ENCODE results near the gene KLRC4. TPM values are rescaled to one million over a fixed set of nuclear protein-coding genes. Genes with fewer than 3 reads are reported as not detected.
A peak's percentile ranks its signal among the peaks of the same experiment; 100 is the strongest.

Gene KLRC4, protein sequence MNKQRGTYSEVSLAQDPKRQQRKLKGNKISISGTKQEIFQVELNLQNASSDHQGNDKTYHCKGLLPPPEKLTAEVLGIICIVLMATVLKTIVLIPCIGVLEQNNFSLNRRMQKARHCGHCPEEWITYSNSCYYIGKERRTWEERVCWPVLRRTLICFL
- total RNA-seq (10 to 100 TPM in 3 of 5 donors, 1 to 10 TPM in 2; 7.1 to 27.1 (median 17.3) TPM), total RNA-seq (0.04 to 4.9 (median 1.3) reads per million in 29 experiments)
- total RNA-seq (2013): 22.1 TPM

GRCh38 chr12:10409392-10409791 lies at the start of gene KLRC4:
TSS of gene KLRC4 (minus strand) at chr12:10409757. CDS start at chr12:10409575, 182 bp downstream.
- Mint-ChIP-seq H3K9me3 (peaks cover 0 to 3% (median 2%) of the 10 kb centered on the region in 3 donors), H3K4me1 (peaks cover 0 to 6% (median 4%) of the 10 kb centered on the region in 3 donors), H3K36me3 (peaks cover 3% of the 10 kb centered on the region), H3K27ac (peak within 1 kb of the TSS; percentile 56 to 70), H3K4me3 (peak within 1 kb of the TSS; percentile 69 to 75 (median 74)), H3K27me3 (peaks cover 0 to 2% of the 10 kb centered on the region in 2 donors)
- DNase-seq: no peak
- Histone ChIP-seq H3K4me1 (ENCODE audit: control insufficient read depth in 1 of 2, extremely low read depth in 1 of 2, insufficient read depth in 2 of 2, low read length in 2 of 2) (no peaks in the 10 kb centered on the region), H3K36me3 (ENCODE audit: control insufficient read depth in 2 of 2, extremely low read depth in 1 of 2, insufficient read depth in 1 of 2, low read length in 1 of 2) (no peaks in the 10 kb centered on the region), H3K27ac (ENCODE audit: low read length) (no peak within 1 kb of the TSS), H3K4me3 (ENCODE audit: control insufficient read depth in 1 of 2, extremely low read depth in 1 of 2, low read length in 1 of 2) (peak within 1 kb of the TSS in 1 of 2 donors; percentile 35), H3K9me3 (no peaks in the 10 kb centered on the region), H3K27me3 (replicated peaks in 1 of 2; ENCODE audit: control insufficient read depth in 2 of 2, extremely low read depth in 1 of 2, insufficient read depth in 2 of 2, low read length in 1 of 2) (no peaks in the 10 kb centered on the region)
- POLR2A ChIA-PET: no interaction called here
- no CpG with 5 or more reads among the region's 1 CpG for WGBS (ENCODE audit: insufficient coverage)
- CTCF ChIA-PET: interaction anchor here in 1 of 2 donors (1.2 kb wide), 1 partner anchor 17 kb away, joined by 3 read pairs; no protein-coding TSS in a partner anchor
- ATAC-seq (replicated peaks in 1 of 4): peak; percentile 45 to 81 (median 78)

- ChIA-PET POLR2A (no interaction called here), CTCF (no interaction called here)
- ATAC-seq (replicated peaks in 1 of 4): no peak
- H3K4me3 Mint-ChIP-seq: no peak overlapping the region
- H3K36me3 Mint-ChIP-seq: no peaks in the 10 kb centered on the region
- Histone ChIP-seq H3K27ac (ENCODE audit: low read length) (no peak overlapping the region), H3K4me1 (ENCODE audit: control insufficient read depth in 1 of 2, extremely low read depth in 1 of 2, insufficient read depth in 2 of 2, low read length in 2 of 2) (no peaks in the 10 kb centered on the region), H3K4me3 (ENCODE audit: control insufficient read depth in 1 of 2, extremely low read depth in 1 of 2, low read length in 1 of 2) (no peak overlapping the region), H3K27me3 (replicated peaks in 1 of 2; ENCODE audit: control insufficient read depth in 2 of 2, extremely low read depth in 1 of 2, insufficient read depth in 2 of 2, low read length in 1 of 2) (no peaks in the 10 kb centered on the region), H3K36me3 (ENCODE audit: control insufficient read depth in 2 of 2, extremely low read depth in 1 of 2, insufficient read depth in 1 of 2, low read length in 1 of 2) (no peaks in the 10 kb centered on the region), H3K9me3 (no peaks in the 10 kb centered on the region)
- peaks cover 0 to 8% of the 10 kb centered on the region in 2 donors for H3K27me3 Mint-ChIP-seq
- WGBS (ENCODE audit: insufficient coverage): 98% methylated on average over 3 of the region's 3 CpGs
- no peak for DNase-seq
- H3K4me1 Mint-ChIP-seq: no peaks in the 10 kb centered on the region
- no peak overlapping the region for H3K27ac Mint-ChIP-seq
- peaks cover 36 to 41% (median 41%) of the 10 kb centered on the region in 3 donors for H3K9me3 Mint-ChIP-seq
Observed at GRCh38 chr12:10457760-10458159, 48.2 kb upstream of the KLRC4 start.

- Mint-ChIP-seq H3K4me1 (no peaks in the 10 kb centered on the region), H3K9me3 (peaks cover 32 to 36% (median 33%) of the 10 kb centered on the region in 3 donors), H3K4me3 (no peak overlapping the region), H3K36me3 (no peaks in the 10 kb centered on the region), H3K27me3 (peaks cover 0 to 6% of the 10 kb centered on the region in 2 donors), H3K27ac (no peak overlapping the region)
- ChIA-PET CTCF (no interaction called here), POLR2A (no interaction called here)
- Histone ChIP-seq H3K4me3 (ENCODE audit: control insufficient read depth in 1 of 2, extremely low read depth in 1 of 2, low read length in 1 of 2) (no peak overlapping the region), H3K4me1 (ENCODE audit: control insufficient read depth in 1 of 2, extremely low read depth in 1 of 2, insufficient read depth in 2 of 2, low read length in 2 of 2) (no peaks in the 10 kb centered on the region), H3K27ac (ENCODE audit: low read length) (no peak overlapping the region), H3K36me3 (ENCODE audit: control insufficient read depth in 2 of 2, extremely low read depth in 1 of 2, insufficient read depth in 1 of 2, low read length in 1 of 2) (no peaks in the 10 kb centered on the region), H3K27me3 (replicated peaks in 1 of 2; ENCODE audit: control insufficient read depth in 2 of 2, extremely low read depth in 1 of 2, insufficient read depth in 2 of 2, low read length in 1 of 2) (no peaks in the 10 kb centered on the region), H3K9me3 (no peaks in the 10 kb centered on the region)
- WGBS (ENCODE audit: insufficient coverage): no CpG with 5 or more reads among the region's 2 CpGs
- no peak for DNase-seq
- no peak for ATAC-seq (replicated peaks in 1 of 4)
Observed at GRCh38 chr12:10456856-10457255, 47.3 kb upstream of the KLRC4 start.

- Mint-ChIP-seq H3K4me1 (no peaks in the 10 kb centered on the region), H3K27me3 (peaks cover 0 to 4% of the 10 kb centered on the region in 2 donors), H3K9me3 (peaks cover 29 to 36% (median 31%) of the 10 kb centered on the region in 3 donors), H3K4me3 (no peak overlapping the region), H3K27ac (no peak overlapping the region), H3K36me3 (no peaks in the 10 kb centered on the region)
- no peaks in the 10 kb centered on the region for H3K4me1 ChIP-seq (ENCODE audit: control insufficient read depth in 1 of 2, extremely low read depth in 1 of 2, insufficient read depth in 2 of 2, low read length in 2 of 2)
- no CpG with 5 or more reads among the region's 1 CpG for WGBS (ENCODE audit: insufficient coverage)
- no peaks in the 10 kb centered on the region for H3K9me3 ChIP-seq
- POLR2A ChIA-PET: no interaction called here
- H3K4me3 ChIP-seq (ENCODE audit: control insufficient read depth in 1 of 2, extremely low read depth in 1 of 2, low read length in 1 of 2): no peak overlapping the region
- no peak overlapping the region for H3K27ac ChIP-seq (ENCODE audit: low read length)
- no peaks in the 10 kb centered on the region for H3K36me3 ChIP-seq (ENCODE audit: control insufficient read depth in 2 of 2, extremely low read depth in 1 of 2, insufficient read depth in 1 of 2, low read length in 1 of 2)
- CTCF ChIA-PET: no interaction called here
- no peak for ATAC-seq (replicated peaks in 1 of 4)
- no peaks in the 10 kb centered on the region for H3K27me3 ChIP-seq (replicated peaks in 1 of 2; ENCODE audit: control insufficient read depth in 2 of 2, extremely low read depth in 1 of 2, insufficient read depth in 2 of 2, low read length in 1 of 2)
- DNase-seq: no peak
Observed at GRCh38 chr12:10455766-10456165, 46.2 kb upstream of the KLRC4 start.

DNA sequence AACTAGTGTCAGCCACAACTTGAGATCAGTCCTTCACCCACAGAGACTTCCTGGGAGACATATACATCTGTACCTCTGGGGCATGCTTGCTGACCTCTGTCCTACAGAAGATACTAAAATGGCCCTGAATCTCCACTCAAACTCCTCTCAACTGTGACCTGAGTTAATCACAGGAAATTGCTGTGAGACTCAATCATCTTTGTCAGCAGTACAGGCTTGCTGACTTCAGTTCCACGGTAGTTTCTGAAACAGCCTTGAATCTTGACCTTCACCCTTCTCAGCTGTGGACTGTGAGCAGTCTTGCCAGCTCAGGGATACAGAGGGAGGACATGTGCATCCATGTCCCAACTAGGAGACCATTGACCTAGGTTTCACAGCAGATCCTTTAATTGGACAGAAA lies 45.0 kb upstream of the KLRC4 start:
- 93% methylated on average over 1 of the region's 1 CpG for WGBS (ENCODE audit: insufficient coverage)
- CTCF ChIA-PET: no interaction called here
- peaks cover 26 to 32% (median 31%) of the 10 kb centered on the region in 3 donors for H3K9me3 Mint-ChIP-seq
- Histone ChIP-seq H3K36me3 (ENCODE audit: control insufficient read depth in 2 of 2, extremely low read depth in 1 of 2, insufficient read depth in 1 of 2, low read length in 1 of 2) (no peaks in the 10 kb centered on the region), H3K4me3 (ENCODE audit: control insufficient read depth in 1 of 2, extremely low read depth in 1 of 2, low read length in 1 of 2) (no peak overlapping the region), H3K27me3 (replicated peaks in 1 of 2; ENCODE audit: control insufficient read depth in 2 of 2, extremely low read depth in 1 of 2, insufficient read depth in 2 of 2, low read length in 1 of 2) (no peaks in the 10 kb centered on the region), H3K4me1 (ENCODE audit: control insufficient read depth in 1 of 2, extremely low read depth in 1 of 2, insufficient read depth in 2 of 2, low read length in 2 of 2) (no peaks in the 10 kb centered on the region), H3K9me3 (no peaks in the 10 kb centered on the region), H3K27ac (ENCODE audit: low read length) (no peak overlapping the region)
- peak overlapping the region in 1 of 2 donors; percentile 48 for H3K27ac Mint-ChIP-seq
- ATAC-seq (replicated peaks in 1 of 4): no peak
- no peaks in the 10 kb centered on the region for H3K36me3 Mint-ChIP-seq
- no peaks in the 10 kb centered on the region for H3K27me3 Mint-ChIP-seq
- H3K4me3 Mint-ChIP-seq: no peak overlapping the region
- POLR2A ChIA-PET: no interaction called here
- no peak for DNase-seq
- no peaks in the 10 kb centered on the region for H3K4me1 Mint-ChIP-seq

DNA sequence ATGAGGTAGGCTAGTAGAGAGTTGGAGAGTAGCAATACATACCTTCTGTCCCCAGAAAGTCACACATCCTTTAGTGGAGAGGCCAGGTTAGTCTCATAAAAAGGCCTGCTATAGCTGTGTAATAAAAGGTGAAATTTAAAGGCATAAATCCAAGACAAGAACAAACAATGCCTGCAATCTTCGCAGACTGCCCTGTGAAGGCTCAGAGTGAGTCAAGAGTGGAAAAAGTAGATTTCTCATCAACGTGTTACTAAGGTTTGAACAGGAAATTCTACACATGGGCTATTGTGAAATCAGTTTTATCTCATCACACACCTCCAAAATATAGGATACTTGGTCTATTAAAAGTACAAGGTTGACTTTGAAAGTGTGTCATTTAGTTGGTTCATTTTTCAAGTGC lies 43.6 kb upstream of the KLRC4 start, which contains the start of gene KLRC1:
KLRC1 (minus strand) TSS at position 222 of the 400 bp plus-strand sequence. CDS start 2,221 bp downstream, outside the sequence.
- POLR2A ChIA-PET: interaction anchor here in 1 of 2 donors (0.6 kb wide), 1 partner anchor 17 kb away, joined by 4 read pairs; no protein-coding TSS in a partner anchor
- no peaks in the 10 kb centered on the region for H3K36me3 Mint-ChIP-seq

More for the DNA sequence above, 43.6 kb upstream of the KLRC4 start, which contains the start of gene KLRC1:
- Histone ChIP-seq H3K4me3 (ENCODE audit: control insufficient read depth in 1 of 2, extremely low read depth in 1 of 2, low read length in 1 of 2) (no peak within 1 kb of the TSS), H3K4me1 (ENCODE audit: control insufficient read depth in 1 of 2, extremely low read depth in 1 of 2, insufficient read depth in 2 of 2, low read length in 2 of 2) (no peaks in the 10 kb centered on the region), H3K27me3 (replicated peaks in 1 of 2; ENCODE audit: control insufficient read depth in 2 of 2, extremely low read depth in 1 of 2, insufficient read depth in 2 of 2, low read length in 1 of 2) (no peaks in the 10 kb centered on the region), H3K9me3 (no peaks in the 10 kb centered on the region), H3K36me3 (ENCODE audit: control insufficient read depth in 2 of 2, extremely low read depth in 1 of 2, insufficient read depth in 1 of 2, low read length in 1 of 2) (no peaks in the 10 kb centered on the region), H3K27ac (ENCODE audit: low read length) (no peak within 1 kb of the TSS)
- no CpG with 5 or more reads among the region's 2 CpGs for WGBS (ENCODE audit: insufficient coverage)
- ATAC-seq (replicated peaks in 1 of 4) (peak in 1 of 4 experiments; percentile 19), DNase-seq (peak in 2 of 35 experiments; percentile 9 to 11)
- Mint-ChIP-seq H3K4me3 (peak within 1 kb of the TSS in 2 of 3 donors; percentile 13 to 41), H3K4me1 (no peaks in the 10 kb centered on the region), H3K27me3 (no peaks in the 10 kb centered on the region), H3K27ac (no peak within 1 kb of the TSS), H3K9me3 (peaks cover 20 to 25% (median 25%) of the 10 kb centered on the region in 3 donors)
- CTCF ChIA-PET: no interaction called here
